ENCODE measurements around the gene RAVER1. TPM values are rescaled to one million over a fixed set of nuclear protein-coding genes. Genes with fewer than 3 reads are reported as not detected.

RAVER1 gene, protein sequence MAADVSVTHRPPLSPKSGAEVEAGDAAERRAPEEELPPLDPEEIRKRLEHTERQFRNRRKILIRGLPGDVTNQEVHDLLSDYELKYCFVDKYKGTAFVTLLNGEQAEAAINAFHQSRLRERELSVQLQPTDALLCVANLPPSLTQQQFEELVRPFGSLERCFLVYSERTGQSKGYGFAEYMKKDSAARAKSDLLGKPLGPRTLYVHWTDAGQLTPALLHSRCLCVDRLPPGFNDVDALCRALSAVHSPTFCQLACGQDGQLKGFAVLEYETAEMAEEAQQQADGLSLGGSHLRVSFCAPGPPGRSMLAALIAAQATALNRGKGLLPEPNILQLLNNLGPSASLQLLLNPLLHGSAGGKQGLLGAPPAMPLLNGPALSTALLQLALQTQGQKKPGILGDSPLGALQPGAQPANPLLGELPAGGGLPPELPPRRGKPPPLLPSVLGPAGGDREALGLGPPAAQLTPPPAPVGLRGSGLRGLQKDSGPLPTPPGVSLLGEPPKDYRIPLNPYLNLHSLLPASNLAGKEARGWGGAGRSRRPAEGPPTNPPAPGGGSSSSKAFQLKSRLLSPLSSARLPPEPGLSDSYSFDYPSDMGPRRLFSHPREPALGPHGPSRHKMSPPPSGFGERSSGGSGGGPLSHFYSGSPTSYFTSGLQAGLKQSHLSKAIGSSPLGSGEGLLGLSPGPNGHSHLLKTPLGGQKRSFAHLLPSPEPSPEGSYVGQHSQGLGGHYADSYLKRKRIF
- 21.6 to 34.4 TPM (median 30.0 TPM) in 5 replicates for total RNA-seq (2022; extraction: Qiagen RNA extraction; ENCODE audit: low read depth)

DNA sequence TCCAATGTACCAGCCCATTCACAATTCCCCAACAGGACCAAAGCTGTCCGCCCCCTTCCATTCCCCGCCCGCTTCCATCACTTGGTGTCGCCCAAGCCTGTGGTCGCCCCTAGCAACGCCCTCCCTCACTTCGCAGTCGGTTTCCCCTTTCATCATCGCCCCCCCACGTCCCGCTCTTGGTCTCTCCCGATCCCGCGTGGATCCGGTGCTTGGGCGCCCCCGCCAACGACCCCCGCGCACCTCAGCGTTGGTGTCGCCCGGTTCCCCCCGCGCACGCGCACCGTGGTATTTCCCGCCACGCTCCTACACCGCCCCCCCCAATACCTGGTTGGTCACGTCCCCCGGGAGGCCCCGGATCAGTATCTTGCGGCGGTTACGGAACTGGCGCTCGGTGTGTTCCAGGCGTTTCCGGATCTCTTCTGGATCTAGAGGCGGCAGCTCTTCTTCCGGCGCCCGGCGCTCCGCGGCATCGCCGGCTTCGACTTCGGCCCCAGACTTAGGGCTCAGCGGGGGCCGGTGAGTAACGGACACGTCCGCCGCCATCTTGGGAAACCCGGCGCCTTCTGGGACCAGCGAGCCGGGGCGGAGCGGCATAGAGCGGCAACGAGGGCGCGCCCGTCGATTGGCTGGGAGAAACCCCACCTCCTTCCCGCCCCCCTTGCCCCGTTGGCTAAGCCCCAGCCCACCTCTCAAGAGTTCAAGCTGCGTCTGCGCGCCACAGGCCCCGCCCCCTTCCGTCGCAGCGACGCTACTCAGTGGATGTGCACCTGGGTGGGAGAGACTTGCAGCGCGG lies at the start of gene RAVER1:
Gene RAVER1 (minus strand): TSS at position 565 of the 793 bp plus-strand sequence. CDS start 22 bp downstream, at position 543.

DNA sequence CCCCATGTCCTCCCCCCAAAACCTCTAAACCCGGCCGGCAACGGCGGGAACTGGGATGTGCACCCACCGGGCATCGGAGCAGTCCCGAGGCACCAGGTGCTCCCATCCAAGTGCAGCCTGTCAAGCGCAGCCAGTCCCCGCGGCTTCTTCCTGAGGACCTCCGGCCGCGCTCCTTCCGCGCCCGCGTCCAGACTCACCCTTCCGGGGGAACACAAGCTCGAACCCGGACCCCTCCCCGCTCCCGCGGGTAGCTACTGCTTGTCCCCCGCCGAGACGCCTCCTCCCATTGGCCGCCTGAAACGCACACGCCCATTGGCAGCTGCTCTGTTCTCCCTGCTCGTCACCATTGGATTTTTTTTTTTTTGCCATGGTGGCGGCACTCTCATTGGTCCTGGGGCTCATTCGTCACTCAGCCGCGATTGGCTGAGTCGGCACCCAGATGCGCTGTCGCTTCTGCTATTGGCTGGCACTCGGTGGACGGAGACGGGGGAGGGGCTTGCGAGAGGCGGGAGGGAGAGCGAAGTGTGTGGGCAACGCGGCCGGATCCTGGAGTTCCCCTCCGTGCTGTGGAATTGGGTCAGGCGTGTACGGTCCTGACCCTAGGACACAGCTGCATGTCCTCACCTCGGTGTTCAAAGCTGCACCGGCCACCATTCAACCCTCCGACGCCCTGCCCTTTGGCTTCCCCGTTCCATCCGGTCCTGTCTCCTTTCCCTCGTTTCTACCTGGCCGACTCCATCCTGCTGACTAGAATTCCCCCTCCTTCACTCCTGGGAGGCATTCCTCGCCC lies 47.2 kb upstream of the RAVER1 start, which contains the start of gene TYK2:
Gene TYK2 (minus strand): TSS at position 260 of the 790 bp plus-strand sequence. CDS start 2,166 bp downstream, outside the sequence.

GRCh38 chr19:10339380-10339960 lies 6.1 kb upstream of the RAVER1 start, which contains the start of gene ICAM3:
TSS of gene ICAM3 (minus strand) at chr19:10339624. CDS start at chr19:10339614, 10 bp downstream.

DNA sequence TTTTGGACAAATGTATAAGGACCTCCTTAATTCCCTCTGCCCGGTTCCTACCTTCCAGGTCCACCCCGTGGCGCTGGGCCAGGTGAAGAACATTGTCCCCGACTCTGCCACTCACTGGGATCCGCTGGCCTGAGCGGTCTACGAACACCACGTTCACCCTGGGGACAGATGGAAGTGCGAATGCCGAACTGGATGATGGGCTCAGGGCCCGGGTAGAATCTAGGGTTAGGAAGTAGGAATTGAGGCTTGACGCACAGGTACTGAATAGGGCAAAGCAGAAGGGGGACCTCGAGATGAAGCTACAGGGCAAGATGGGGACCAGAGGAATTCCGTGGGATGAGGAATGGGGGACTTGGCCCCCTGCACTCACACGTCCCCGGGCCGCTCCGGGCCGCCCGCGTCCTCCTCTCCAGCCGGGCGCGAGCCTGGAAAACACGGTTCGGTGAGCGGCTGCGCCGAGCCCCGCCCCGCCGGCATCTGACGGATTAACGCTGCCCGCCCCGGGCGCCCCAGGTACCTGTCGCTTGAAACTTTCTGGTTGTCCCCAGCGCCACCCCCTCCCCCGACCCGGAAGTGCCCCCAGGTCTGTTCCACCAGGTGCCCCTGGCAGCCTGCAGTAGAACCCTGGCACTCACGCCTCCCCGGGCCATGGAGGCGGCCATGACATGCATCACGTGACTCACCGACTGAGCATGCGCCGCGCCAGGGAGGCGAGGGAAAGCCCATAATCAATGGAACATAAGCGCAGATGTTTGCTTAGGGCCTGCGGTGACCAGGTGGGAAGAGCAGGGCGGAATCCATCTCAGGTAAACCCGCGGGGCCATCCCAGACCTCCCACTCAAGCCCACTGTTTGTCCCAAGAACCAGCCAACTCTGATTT lies 17.8 kb downstream of the RAVER1 start, which contains the start of gene FDX2:
Gene FDX2 (minus strand): TSS at position 681 of the 880 bp plus-strand sequence. CDS start 19 bp downstream, at position 662.

DNA sequence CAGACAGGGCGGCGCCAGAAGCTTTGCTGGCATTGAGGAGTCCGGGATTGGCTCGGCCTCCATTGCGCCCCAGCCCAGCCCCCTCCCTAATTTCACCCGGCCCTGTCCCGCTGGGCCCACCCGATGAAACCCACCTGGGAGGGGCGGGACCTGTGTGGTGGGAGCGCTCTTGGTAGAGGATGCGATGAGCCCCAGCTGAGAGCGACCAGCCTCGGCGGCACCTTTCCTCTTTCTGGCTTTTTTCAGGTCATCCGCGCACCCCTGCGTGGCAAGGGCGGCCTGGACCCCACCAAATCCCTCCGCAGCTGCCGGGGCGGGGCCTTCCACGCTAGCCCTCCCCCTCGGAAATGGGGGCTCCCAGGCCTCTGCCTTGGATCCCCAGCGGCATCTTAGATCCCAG lies 23.9 kb downstream of the RAVER1 start, which contains the start of gene ZGLP1:
Gene ZGLP1 (minus strand): TSS at position 393 of the 400 bp plus-strand sequence.

DNA sequence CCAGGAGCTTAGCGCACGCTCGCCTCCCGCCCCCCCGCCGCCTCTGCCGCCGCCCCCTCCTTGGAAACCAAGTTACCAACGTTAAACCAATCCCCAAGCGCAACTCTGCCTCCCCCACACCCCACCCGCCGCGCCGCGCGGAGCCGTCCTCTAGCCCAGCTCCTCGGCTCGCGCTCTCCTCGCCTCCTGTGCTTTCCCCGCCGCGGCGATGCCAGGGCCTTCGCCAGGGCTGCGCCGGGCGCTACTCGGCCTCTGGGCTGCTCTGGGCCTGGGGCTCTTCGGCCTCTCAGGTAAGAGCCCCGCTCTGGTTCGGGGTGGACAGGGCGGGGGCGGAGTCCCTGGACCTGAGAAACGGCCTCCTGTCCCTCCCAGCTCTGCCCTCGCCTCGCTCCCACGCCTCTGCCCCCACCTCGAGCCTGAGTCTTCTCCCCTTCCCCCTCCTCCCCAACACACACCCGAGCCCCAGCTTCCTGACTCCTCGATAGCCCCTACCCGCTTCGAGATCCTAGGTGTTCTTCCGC lies 43.4 kb downstream of the RAVER1 start, which contains the start of gene ICAM5:
Gene ICAM5 (plus strand): TSS at position 117 of the 521 bp plus-strand sequence. CDS start 92 bp downstream, at position 209.

DNA sequence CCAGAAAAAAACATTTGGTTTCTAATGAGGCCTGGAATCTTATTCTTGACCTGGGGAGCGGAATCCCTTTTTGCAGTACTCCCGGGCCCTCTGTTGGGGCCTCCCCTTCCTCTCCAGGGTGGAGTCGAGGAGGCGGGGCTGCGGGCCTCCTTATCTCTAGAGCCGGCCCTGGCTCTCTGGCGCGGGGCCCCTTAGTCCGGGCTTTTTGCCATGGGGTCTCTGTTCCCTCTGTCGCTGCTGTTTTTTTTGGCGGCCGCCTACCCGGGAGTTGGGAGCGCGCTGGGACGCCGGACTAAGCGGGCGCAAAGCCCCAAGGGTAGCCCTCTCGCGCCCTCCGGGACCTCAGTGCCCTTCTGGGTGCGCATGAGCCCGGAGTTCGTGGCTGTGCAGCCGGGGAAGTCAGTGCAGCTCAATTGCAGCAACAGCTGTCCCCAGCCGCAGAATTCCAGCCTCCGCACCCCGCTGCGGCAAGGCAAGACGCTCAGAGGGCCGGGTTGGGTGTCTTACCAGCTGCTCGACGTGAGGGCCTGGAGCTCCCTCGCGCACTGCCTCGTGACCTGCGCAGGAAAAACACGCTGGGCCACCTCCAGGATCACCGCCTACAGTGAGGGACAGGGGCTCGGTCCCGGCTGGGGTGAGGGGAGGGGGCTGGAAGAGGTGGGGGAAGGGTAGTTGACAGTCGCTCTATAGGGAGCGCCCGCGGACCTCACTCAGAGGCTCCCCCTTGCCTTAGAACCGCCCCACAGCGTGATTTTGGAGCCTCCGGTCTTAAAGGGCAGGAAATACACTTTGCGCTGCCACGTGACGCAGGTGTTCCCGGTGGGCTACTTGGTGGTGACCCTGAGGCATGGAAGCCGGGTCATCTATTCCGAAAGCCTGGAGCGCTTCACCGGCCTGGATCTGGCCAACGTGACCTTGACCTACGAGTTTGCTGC lies 46.3 kb downstream of the RAVER1 start, which contains the start of gene ICAM4:
Gene ICAM4 (plus strand): TSS at position 153 of the 935 bp plus-strand sequence. CDS start 58 bp downstream, at position 211.

GRCh38 chr19:10270616-10271394 lies 62.5 kb downstream of the RAVER1 start, which contains the start of gene ICAM1:
TSS of gene ICAM1 (plus strand) at chr19:10271120. CDS start at chr19:10271160, 40 bp downstream.

Other genes with a start within 250 kb of the RAVER1 start
- 7.2 to 8.4 TPM (median 8.2 TPM) in 5 replicates for gene SHFL, start 247.2 kb downstream of the RAVER1 start, total RNA-seq (2022; extraction: Qiagen RNA extraction; ENCODE audit: low read depth)
- 0.05 to 0.13 TPM (median 0.10 TPM) in 3 of 5 replicates, not detected in the others for gene ANGPTL6, start 230.9 kb downstream of the RAVER1 start, total RNA-seq (2022; extraction: Qiagen RNA extraction; ENCODE audit: low read depth)
- 46.3 to 65.6 TPM (median 52.4 TPM) in 5 replicates for gene PPAN, start 227.2 kb downstream of the RAVER1 start, total RNA-seq (2022; extraction: Qiagen RNA extraction; ENCODE audit: low read depth)
- 7.0 to 12.1 TPM (median 7.4 TPM) in 5 replicates for gene P2RY11, start 221.8 kb downstream of the RAVER1 start, total RNA-seq (2022; extraction: Qiagen RNA extraction; ENCODE audit: low read depth)
- 150 to 181 TPM (median 162 TPM) in 5 replicates for gene EIF3G, start 213.6 kb downstream of the RAVER1 start, total RNA-seq (2022; extraction: Qiagen RNA extraction; ENCODE audit: low read depth)
- gene DNMT1, start 138.6 kb downstream of the RAVER1 start, total RNA-seq (2022; extraction: Qiagen RNA extraction; ENCODE audit: low read depth): 54.7 to 71.6 TPM (median 67.8 TPM) in 5 replicates
- gene S1PR2, start 102.2 kb downstream of the RAVER1 start, total RNA-seq (2022; extraction: Qiagen RNA extraction; ENCODE audit: low read depth): 1.1 to 1.6 TPM (median 1.2 TPM) in 5 replicates
- gene MRPL4, start 81.3 kb downstream of the RAVER1 start, total RNA-seq (2022; extraction: Qiagen RNA extraction; ENCODE audit: low read depth): 61.4 to 79.0 TPM (median 69.4 TPM) in 5 replicates
- gene ICAM1, start 62.4 kb downstream of the RAVER1 start, total RNA-seq (2022; extraction: Qiagen RNA extraction; ENCODE audit: low read depth): 3.9 to 7.0 TPM (median 5.1 TPM) in 5 replicates
- 0.09 to 0.17 TPM (median 0.11 TPM) in 4 of 5 replicates, not detected in the other for gene ICAM4, start 46.6 kb downstream of the RAVER1 start, total RNA-seq (2022; extraction: Qiagen RNA extraction; ENCODE audit: low read depth)
- 0.57 to 1.2 TPM (median 0.65 TPM) in 5 replicates for gene ICAM5, start 43.6 kb downstream of the RAVER1 start, total RNA-seq (2022; extraction: Qiagen RNA extraction; ENCODE audit: low read depth)
- gene ZGLP1, start 23.7 kb downstream of the RAVER1 start, total RNA-seq (2022; extraction: Qiagen RNA extraction; ENCODE audit: low read depth): 0.87 to 3.6 TPM (median 1.7 TPM) in 5 replicates
- gene FDX2, start 17.5 kb downstream of the RAVER1 start, total RNA-seq (2022; extraction: Qiagen RNA extraction; ENCODE audit: low read depth): 21.5 to 37.1 TPM (median 29.8 TPM) in 5 replicates
- gene ICAM3, start 6.1 kb upstream of the RAVER1 start, total RNA-seq (2022; extraction: Qiagen RNA extraction; ENCODE audit: low read depth): 5.6 to 10.2 TPM (median 8.8 TPM) in 5 replicates
- gene TYK2, start 47.0 kb upstream of the RAVER1 start, total RNA-seq (2022; extraction: Qiagen RNA extraction; ENCODE audit: low read depth): 32.6 to 51.3 TPM (median 48.2 TPM) in 5 replicates
- 174 to 204 TPM (median 177 TPM) in 5 replicates for gene CDC37, start 70.0 kb upstream of the RAVER1 start, total RNA-seq (2022; extraction: Qiagen RNA extraction; ENCODE audit: low read depth)
- gene PDE4A, start 87.0 kb upstream of the RAVER1 start, total RNA-seq (2022; extraction: Qiagen RNA extraction; ENCODE audit: low read depth): 4.3 to 6.4 TPM (median 5.1 TPM) in 5 replicates
- 59.7 to 76.3 TPM (median 65.5 TPM) in 5 replicates for gene KEAP1, start 169.8 kb upstream of the RAVER1 start, total RNA-seq (2022; extraction: Qiagen RNA extraction; ENCODE audit: low read depth)
- 2.1 to 2.9 TPM (median 2.6 TPM) in 5 replicates for gene S1PR5, start 183.9 kb upstream of the RAVER1 start, total RNA-seq (2022; extraction: Qiagen RNA extraction; ENCODE audit: low read depth)
- gene ATG4D, start 210.4 kb upstream of the RAVER1 start, total RNA-seq (2022; extraction: Qiagen RNA extraction; ENCODE audit: low read depth): 19.2 to 23.6 TPM (median 22.5 TPM) in 5 replicates
- gene KRI1, start 232.5 kb upstream of the RAVER1 start, total RNA-seq (2022; extraction: Qiagen RNA extraction; ENCODE audit: low read depth): 17.0 to 19.8 TPM (median 17.8 TPM) in 5 replicates
- gene CDKN2D, start 235.4 kb upstream of the RAVER1 start, total RNA-seq (2022; extraction: Qiagen RNA extraction; ENCODE audit: low read depth): 4.6 to 5.4 TPM (median 5.0 TPM) in 5 replicates

Measured in A549 treated with DMSO at 1 μM for 4 hours (cell line).